ENCODE measurements around the gene UBL7.
"Not testable (repeated sequence)": the region's sequence is repeated elsewhere in the genome, so short reads cannot be mapped to it uniquely, and the experiment has no call there.

The UBL7 gene

GRCh38 chr15:74460871-74461846, at the start of gene UBL7:
Gene UBL7, minus strand, starts transcription at chr15:74461160. Its CDS starts 2,293 bp downstream, at chr15:74458867.
- DNase-seq (ENCODE audit: low read depth in 2 of 3, low spot score in 2 of 3): peak; percentile 93 to 95 (median 94)

GRCh38 chr15:74506515-74506840, 45.5 kb upstream of the UBL7 start:
- no peak for DNase-seq (ENCODE audit: low read depth in 2 of 3, low spot score in 2 of 3)

GRCh38 chr15:74505837-74506514, 45.0 kb upstream of the UBL7 start:
- no peak for DNase-seq (ENCODE audit: low read depth in 2 of 3, low spot score in 2 of 3)

- no peak for DNase-seq (ENCODE audit: low read depth in 2 of 3, low spot score in 2 of 3)
These were observed 43.9 kb upstream of the UBL7 start for GRCh38 chr15:74504836-74505235.

GRCh38 chr15:74504418-74504817, 43.5 kb upstream of the UBL7 start:
- no peak for DNase-seq (ENCODE audit: low read depth in 2 of 3, low spot score in 2 of 3)

GRCh38 chr15:74502301-74502700, 41.3 kb upstream of the UBL7 start:
- no peak for DNase-seq (ENCODE audit: low read depth in 2 of 3, low spot score in 2 of 3)

- DNase-seq (ENCODE audit: low read depth in 2 of 3, low spot score in 2 of 3): no peak
These were observed 39.4 kb upstream of the UBL7 start for GRCh38 chr15:74500401-74500800.

- DNase-seq (ENCODE audit: low read depth in 2 of 3, low spot score in 2 of 3): no peak
These were observed 38.4 kb upstream of the UBL7 start for GRCh38 chr15:74499366-74499765.

- no peak for DNase-seq (ENCODE audit: low read depth in 2 of 3, low spot score in 2 of 3)
These were observed 36.6 kb upstream of the UBL7 start for GRCh38 chr15:74497584-74497983.

- no peak for DNase-seq (ENCODE audit: low read depth in 2 of 3, low spot score in 2 of 3)
These were observed 35.7 kb upstream of the UBL7 start for GRCh38 chr15:74496648-74497047.

GRCh38 chr15:74490339-74490689, 29.4 kb upstream of the UBL7 start:
- DNase-seq (ENCODE audit: low read depth in 2 of 3, low spot score in 2 of 3): no peak

GRCh38 chr15:74489518-74490338, 28.8 kb upstream of the UBL7 start:
- DNase-seq (ENCODE audit: low read depth in 2 of 3, low spot score in 2 of 3): peak; percentile 41 to 61 (median 45)

- DNase-seq (ENCODE audit: low read depth in 2 of 3, low spot score in 2 of 3): no peak
These were observed 27.8 kb upstream of the UBL7 start for GRCh38 chr15:74488776-74489175.

- DNase-seq (ENCODE audit: low read depth in 2 of 3, low spot score in 2 of 3): no peak
These were observed 21.7 kb upstream of the UBL7 start for GRCh38 chr15:74482661-74483060.

- DNase-seq (ENCODE audit: low read depth in 2 of 3, low spot score in 2 of 3): not testable (repeated sequence)
These were observed 19.4 kb upstream of the UBL7 start for GRCh38 chr15:74480364-74480763.

GRCh38 chr15:74471621-74472020, 10.7 kb upstream of the UBL7 start:
- DNase-seq (ENCODE audit: low read depth in 2 of 3, low spot score in 2 of 3): not testable (repeated sequence)

GRCh38 chr15:74470631-74471395, 9.9 kb upstream of the UBL7 start:
- DNase-seq (ENCODE audit: low read depth in 2 of 3, low spot score in 2 of 3): no peak

GRCh38 chr15:74468341-74469032, 7.5 kb upstream of the UBL7 start:
- DNase-seq (ENCODE audit: low read depth in 2 of 3, low spot score in 2 of 3): no peak

GRCh38 chr15:74466570-74466969, 5.6 kb upstream of the UBL7 start:
- DNase-seq (ENCODE audit: low read depth in 2 of 3, low spot score in 2 of 3): no peak

- DNase-seq (ENCODE audit: low read depth in 2 of 3, low spot score in 2 of 3): no peak
These were observed 3.9 kb upstream of the UBL7 start for GRCh38 chr15:74464897-74465296.

Measured in activated CD8-positive, alpha-beta memory T cell treated with anti-CD3 and anti-CD28 coated beads for 48 hours (primary cell).